Prostate gland (tissue), 2 donors: ENCODE data around the gene DZIP1. TPM values are rescaled to one million over a fixed set of nuclear protein-coding genes. Genes with fewer than 3 reads are reported as not detected.

Experiments used
- DNase-seq: peaks from one replicate; pipeline ENCODE4 v3.0.0-alpha.2; 2019; ENCODE audit warnings: low spot score
- H3K27ac ChIP-seq, 2 donors: fragments of 200-600 bp; sonication (generic); 2 replicates each; pipeline ENCODE4 v1.5.1; 2017 to 2019
- H3K27me3 ChIP-seq: fragments of 200-600 bp; sonication (generic); replicated peaks from 2 replicates; pipeline ENCODE4 v1.5.1; 2019; ENCODE audit not compliant: insufficient read depth
- H3K36me3 ChIP-seq, 2 donors: fragments of 200-600 bp; sonication (generic); 1 replicate in 1 of 2; 2 replicates in 1 of 2; pipeline versions ENCODE4 v1.5.1 to v1.8.1; 2017 to 2019
- H3K4me1 ChIP-seq: fragments of 200-600 bp; sonication (generic); replicated peaks from 2 replicates; pipeline ENCODE4 v1.5.1; 2019
- H3K4me3 ChIP-seq, 2 donors: fragments of 200-600 bp; sonication (generic); 2 replicates each; pipeline ENCODE4 v1.5.1; 2017 to 2019
- H3K9me3 ChIP-seq: fragments of 200-600 bp; sonication (generic); 2 replicates; pipeline ENCODE4 v1.5.1; 2017
- POLR2A ChIP-seq: fragments of 450-650 bp; IDR thresholded peaks from one replicate; pipeline ENCODE4 v1.6.1; 2016; ENCODE audit warnings: antibody characterized with exemption, mild to moderate bottlenecking
- POLR2AphosphoS5 ChIP-seq: sonication (generic); formaldehyde crosslinking; IDR thresholded peaks from one replicate; pipeline ENCODE4 v1.6.1; 2017; ENCODE audit warnings: antibody characterized with exemption
- WGBS: methylation state at CpG from one replicate; pipeline ENCODE4 v1.1.5; 2018; 5-methylcytosine and 5-hydroxymethylcytosine counted together
- intact Hi-C: fragments of 100-400 bp; cut with DNase I; formaldehyde crosslinking; loops from one replicate; pipeline ENCODE4 v1.14.2; 2022
- total RNA-seq, 2 donors: library from RNA; depleted of rRNA; stranded (reverse); fragments of >200 nt; gene quantifications; one replicate each; pipeline ENCODE4 v1.1.0, GENCODE V29; 2016
- TF ChIP-seq, protein P1 (sequence below), 4 experiments: fragments of 200-600 bp in 2 of 4; fragments of 450-650 bp in 2 of 4; sonication (generic) in 2 of 4; IDR thresholded peaks; 1 replicate in 3 of 4; 2 replicates in 1 of 4; pipeline ENCODE4 v1.5.1; 2016 to 2019; ENCODE audit warnings: antibody characterized with exemption in 4 of 4, mild to moderate bottlenecking in 2 of 4, moderate library complexity in 2 of 4

Gene DZIP1
- total RNA-seq, 2 donors from 2014 or later: 6.4 to 19.0 TPM

DNA sequence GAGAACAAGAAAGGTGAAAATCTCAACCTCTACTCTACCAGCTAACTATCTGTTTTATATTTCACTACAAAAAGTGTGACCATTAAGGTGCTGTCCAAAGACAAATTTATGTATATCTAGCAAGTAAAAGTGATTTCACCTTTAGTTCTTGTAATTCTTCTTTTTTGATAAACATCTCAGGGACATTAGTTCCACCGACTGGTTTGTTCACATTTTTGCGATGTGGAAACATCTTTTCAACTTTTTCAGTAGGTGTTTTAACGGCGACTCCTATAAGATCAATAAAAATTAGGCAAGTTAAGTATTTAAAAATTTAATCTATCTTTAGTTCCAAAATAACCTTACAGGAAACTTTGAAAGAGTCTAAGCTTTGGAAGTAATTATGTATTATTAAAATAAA is 58.6 kb downstream of the DZIP1 start:
- H3K36me3 ChIP-seq: no peaks in the 10 kb centered on the region
- no peak overlapping the region for H3K4me3 ChIP-seq
- DNase-seq: no peak
- 52% methylated on average over 4 of the region's 4 CpGs for WGBS
- no peaks in the 10 kb centered on the region for H3K4me1 ChIP-seq
- no peak for TF ChIP-seq POLR2A
- TF ChIP-seq, protein P1, sequence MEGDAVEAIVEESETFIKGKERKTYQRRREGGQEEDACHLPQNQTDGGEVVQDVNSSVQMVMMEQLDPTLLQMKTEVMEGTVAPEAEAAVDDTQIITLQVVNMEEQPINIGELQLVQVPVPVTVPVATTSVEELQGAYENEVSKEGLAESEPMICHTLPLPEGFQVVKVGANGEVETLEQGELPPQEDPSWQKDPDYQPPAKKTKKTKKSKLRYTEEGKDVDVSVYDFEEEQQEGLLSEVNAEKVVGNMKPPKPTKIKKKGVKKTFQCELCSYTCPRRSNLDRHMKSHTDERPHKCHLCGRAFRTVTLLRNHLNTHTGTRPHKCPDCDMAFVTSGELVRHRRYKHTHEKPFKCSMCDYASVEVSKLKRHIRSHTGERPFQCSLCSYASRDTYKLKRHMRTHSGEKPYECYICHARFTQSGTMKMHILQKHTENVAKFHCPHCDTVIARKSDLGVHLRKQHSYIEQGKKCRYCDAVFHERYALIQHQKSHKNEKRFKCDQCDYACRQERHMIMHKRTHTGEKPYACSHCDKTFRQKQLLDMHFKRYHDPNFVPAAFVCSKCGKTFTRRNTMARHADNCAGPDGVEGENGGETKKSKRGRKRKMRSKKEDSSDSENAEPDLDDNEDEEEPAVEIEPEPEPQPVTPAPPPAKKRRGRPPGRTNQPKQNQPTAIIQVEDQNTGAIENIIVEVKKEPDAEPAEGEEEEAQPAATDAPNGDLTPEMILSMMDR (IDR thresholded peaks at IDR 0.05): no peak
- no peak for TF ChIP-seq POLR2AphosphoS5
- no peak overlapping the region for H3K27ac ChIP-seq
- no peaks in the 10 kb centered on the region for H3K27me3 ChIP-seq
- intact Hi-C loops: no loop called here
- H3K9me3 ChIP-seq: no peaks in the 10 kb centered on the region

DNA sequence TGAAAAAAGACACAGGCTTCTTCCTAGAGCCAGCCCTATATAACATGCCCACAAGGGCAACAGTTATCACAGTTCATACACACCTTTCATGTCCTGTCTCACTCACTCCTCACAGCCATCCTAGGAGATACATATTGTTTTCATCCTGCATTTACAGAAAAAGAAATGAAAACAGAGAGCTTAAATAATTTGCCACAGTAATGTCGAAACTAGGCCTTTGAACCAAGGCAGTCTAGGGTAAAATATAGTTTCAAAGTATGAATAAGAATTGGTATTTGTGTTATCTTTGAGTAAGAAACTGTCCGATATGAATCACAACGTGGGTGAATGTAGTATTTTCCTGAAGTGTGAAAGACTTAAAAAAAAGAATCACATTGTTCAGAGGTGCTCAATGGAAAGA is 65.2 kb downstream of the DZIP1 start:
- no peak for DNase-seq
- no peak overlapping the region for H3K4me3 ChIP-seq
- H3K9me3 ChIP-seq: no peaks in the 10 kb centered on the region
- no peaks in the 10 kb centered on the region for H3K27me3 ChIP-seq
- no peak overlapping the region for H3K27ac ChIP-seq
- no peaks in the 10 kb centered on the region for H3K4me1 ChIP-seq
- intact Hi-C loops: no loop called here
- TF ChIP-seq, protein P1 (IDR thresholded peaks at IDR 0.05): no peak
- TF ChIP-seq POLR2AphosphoS5 (no peak), POLR2A (no peak)
- 90% methylated on average over 3 of the region's 3 CpGs for WGBS
- H3K36me3 ChIP-seq: no peaks in the 10 kb centered on the region

DNA sequence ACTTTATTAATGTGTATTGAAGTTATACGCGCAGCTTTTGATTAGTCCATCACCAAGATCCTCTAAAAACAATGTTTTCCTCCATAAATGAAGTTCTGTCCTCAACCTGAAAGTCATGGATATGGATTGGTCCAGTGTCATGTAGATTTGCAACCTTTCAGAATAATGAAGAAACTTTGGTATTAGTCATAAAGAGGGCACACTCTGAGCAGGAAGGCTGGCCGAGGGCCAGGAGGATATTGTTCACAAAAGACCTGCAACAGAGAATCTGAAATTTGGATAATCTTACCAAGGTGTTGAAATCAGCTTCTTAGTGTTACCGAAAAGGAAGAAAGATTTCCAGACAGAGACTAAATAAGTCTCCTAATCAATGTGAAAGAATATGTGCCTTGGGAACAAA is 71.3 kb downstream of the DZIP1 start:
- Histone ChIP-seq H3K9me3 (no peaks in the 10 kb centered on the region), H3K4me1 (no peaks in the 10 kb centered on the region), H3K4me3 (no peak overlapping the region), H3K36me3 (no peaks in the 10 kb centered on the region), H3K27me3 (no peaks in the 10 kb centered on the region), H3K27ac (no peak overlapping the region)
- 90% methylated on average over 4 of the region's 4 CpGs for WGBS
- intact Hi-C loops: no loop called here
- no peak for DNase-seq
- TF ChIP-seq, protein P1 (IDR thresholded peaks at IDR 0.05): no peak
- TF ChIP-seq POLR2A: no peak
- TF ChIP-seq POLR2AphosphoS5: no peak

DNA sequence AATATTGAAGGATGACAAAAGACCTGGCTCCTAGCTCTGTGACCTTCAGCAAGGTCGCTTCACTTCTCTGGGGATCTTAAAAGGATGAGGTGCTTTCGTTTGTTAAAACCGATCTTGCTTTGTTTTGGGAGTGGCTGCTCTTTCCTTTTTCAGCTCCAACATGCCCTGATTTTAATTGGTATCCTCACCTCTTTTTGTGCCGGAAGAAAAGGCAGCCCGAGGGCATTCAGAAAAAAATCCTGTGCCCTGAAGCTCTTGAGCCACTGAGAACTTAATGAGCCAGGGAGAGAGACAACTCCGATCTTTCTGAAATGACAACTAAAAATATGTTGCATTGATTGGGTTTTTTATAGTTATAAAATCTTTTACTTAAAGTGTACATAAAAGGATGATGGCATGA is 72.6 kb downstream of the DZIP1 start:
- Histone ChIP-seq H3K27me3 (no peaks in the 10 kb centered on the region), H3K9me3 (no peaks in the 10 kb centered on the region), H3K27ac (no peak overlapping the region), H3K4me3 (no peak overlapping the region), H3K4me1 (no peaks in the 10 kb centered on the region), H3K36me3 (no peaks in the 10 kb centered on the region)
- WGBS: 30% methylated on average over 6 of the region's 6 CpGs
- intact Hi-C loops: no loop called here
- TF ChIP-seq, protein P1 (IDR thresholded peaks at IDR 0.05): no peak
- TF ChIP-seq POLR2A (no peak), POLR2AphosphoS5 (no peak)
- no peak for DNase-seq

DNA sequence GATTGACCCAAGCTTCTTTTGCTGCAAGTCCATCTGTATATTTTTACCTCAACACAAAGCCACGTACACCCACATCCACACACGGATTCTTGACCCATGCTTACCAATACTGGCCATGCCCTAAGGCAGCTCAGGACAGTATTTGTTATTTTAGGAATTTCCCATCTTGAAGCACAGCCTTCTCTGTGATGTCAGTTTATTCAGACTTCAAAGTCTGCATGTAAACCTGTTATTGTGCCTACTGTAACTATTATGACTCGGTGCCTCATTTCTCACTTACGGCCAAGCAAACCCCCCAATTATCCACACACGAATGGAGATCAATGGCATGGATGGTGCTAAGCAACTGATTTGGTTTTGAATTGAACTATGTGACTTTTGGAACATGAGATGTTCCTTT is 74.5 kb downstream of the DZIP1 start:
- WGBS: 91% methylated on average over 5 of the region's 5 CpGs
- no peaks in the 10 kb centered on the region for H3K4me1 ChIP-seq
- no peaks in the 10 kb centered on the region for H3K9me3 ChIP-seq
- H3K27ac ChIP-seq: no peak overlapping the region
- H3K36me3 ChIP-seq: no peaks in the 10 kb centered on the region
- H3K4me3 ChIP-seq: no peak overlapping the region
- intact Hi-C loops: no loop called here
- no peaks in the 10 kb centered on the region for H3K27me3 ChIP-seq
- no peak for DNase-seq
- no peak for TF ChIP-seq POLR2AphosphoS5
